Measurements from ENCODE around the gene SATB1. TPM values are rescaled to one million over a fixed set of nuclear protein-coding genes. Genes with fewer than 3 reads are reported as not detected.

Gene SATB1
- total RNA-seq, 4 donors from 2014 or later: 40.9 to 69.6 (median 41.7) TPM

- H3K4me3 ChIP-seq: no peak overlapping the region
- intact Hi-C loops (cut with DNase I; ENCODE audit: low total_unique reads) (no loop called here), in situ Hi-C loops (cut with MboI; ENCODE audit: low sequenced_read_pairs in 4 of 4) (no loop called here)
- ATAC-seq (no peak), DNase-seq (no peak)
- H3K27ac ChIP-seq: peak overlapping the region in 1 of 4 donors; percentile 55
- peaks cover 18 to 28% of the 10 kb centered on the region in 2 donors for H3K4me1 ChIP-seq
- H3K36me3 ChIP-seq: no peaks in the 10 kb centered on the region
- TF ChIP-seq CTCF (IDR thresholded peaks at IDR 0.05 in 4 of 5, conservative IDR thresholded peaks at IDR 0.05 in 1 of 5): no peak
- TF ChIP-seq POLR2A (IDR thresholded peaks at IDR 0.05): no peak
- H3K27me3 ChIP-seq: no peaks in the 10 kb centered on the region
- no peaks in the 10 kb centered on the region for H3K9me3 ChIP-seq
These were observed 22.8 kb downstream of the SATB1 start for GRCh38 chr3:18402239-18402799.

GRCh38 chr3:18401300-18401961 lies 23.7 kb downstream of the SATB1 start:
- peak in 1 of 2 donors; percentile 78 for ATAC-seq
- H3K4me3 ChIP-seq: no peak overlapping the region
- H3K9me3 ChIP-seq: no peaks in the 10 kb centered on the region
- in situ Hi-C loops (cut with MboI; ENCODE audit: low sequenced_read_pairs in 4 of 4): no loop called here
- TF ChIP-seq CTCF (IDR thresholded peaks at IDR 0.05 in 4 of 5, conservative IDR thresholded peaks at IDR 0.05 in 1 of 5): no peak
- no peak for TF ChIP-seq POLR2A (IDR thresholded peaks at IDR 0.05)
- DNase-seq: no peak
- H3K27me3 ChIP-seq: no peaks in the 10 kb centered on the region
- peaks cover 0 to 6% of the 10 kb centered on the region in 2 donors for H3K36me3 ChIP-seq
- H3K4me1 ChIP-seq: peaks cover 18 to 28% of the 10 kb centered on the region in 2 donors
- H3K27ac ChIP-seq: peak overlapping the region; percentile 34 to 61 (median 46)
- intact Hi-C loops (cut with DNase I; ENCODE audit: low total_unique reads): no loop called here

DNA sequence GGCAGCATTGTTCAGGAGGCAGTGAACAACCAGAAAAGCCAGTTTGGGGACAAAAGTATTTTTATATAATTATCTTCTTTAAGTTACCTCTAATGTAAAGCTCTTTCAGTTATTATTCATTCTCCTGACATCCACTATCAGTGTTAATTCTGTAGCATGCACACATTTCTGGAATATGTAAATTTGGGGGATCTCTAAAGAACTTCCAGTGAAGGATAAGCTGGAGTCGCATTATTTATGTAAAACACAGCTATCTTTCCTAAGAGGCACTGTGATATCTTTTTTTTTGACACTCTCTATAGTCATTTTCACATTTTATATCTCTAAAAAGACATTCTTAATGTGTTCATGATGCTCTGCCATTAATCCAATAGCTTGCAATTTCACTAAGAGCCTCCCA lies 26.7 kb downstream of the SATB1 start:
- no peaks in the 10 kb centered on the region for H3K27me3 ChIP-seq
- ATAC-seq (no peak), DNase-seq (no peak)
- no peak overlapping the region for H3K4me3 ChIP-seq
- no peaks in the 10 kb centered on the region for H3K9me3 ChIP-seq
- H3K27ac ChIP-seq: no peak overlapping the region
- in situ Hi-C loops (cut with MboI; ENCODE audit: low sequenced_read_pairs in 4 of 4) (no loop called here), intact Hi-C loops (cut with DNase I; ENCODE audit: low total_unique reads) (no loop called here)
- peaks cover 13 to 28% of the 10 kb centered on the region in 2 donors for H3K4me1 ChIP-seq
- peaks cover 0 to 14% of the 10 kb centered on the region in 2 donors for H3K36me3 ChIP-seq
- no peak for TF ChIP-seq CTCF (IDR thresholded peaks at IDR 0.05 in 4 of 5, conservative IDR thresholded peaks at IDR 0.05 in 1 of 5)
- TF ChIP-seq POLR2A (IDR thresholded peaks at IDR 0.05): no peak

- TF ChIP-seq CTCF (IDR thresholded peaks at IDR 0.05 in 4 of 5, conservative IDR thresholded peaks at IDR 0.05 in 1 of 5) (no peak), POLR2A (IDR thresholded peaks at IDR 0.05) (no peak)
- DNase-seq (no peak), ATAC-seq (no peak)
- peaks cover 0 to 14% of the 10 kb centered on the region in 2 donors for H3K36me3 ChIP-seq
- intact Hi-C loops (cut with DNase I; ENCODE audit: low total_unique reads) (no loop called here), in situ Hi-C loops (cut with MboI; ENCODE audit: low sequenced_read_pairs in 4 of 4) (no loop called here)
- no peaks in the 10 kb centered on the region for H3K27me3 ChIP-seq
- peaks cover 6 to 9% of the 10 kb centered on the region in 2 donors for H3K4me1 ChIP-seq
- H3K9me3 ChIP-seq: no peaks in the 10 kb centered on the region
- no peak overlapping the region for H3K4me3 ChIP-seq
- no peak overlapping the region for H3K27ac ChIP-seq
These were observed 28.7 kb downstream of the SATB1 start for GRCh38 chr3:18396428-18396827.

Measured in gastrocnemius medialis (tissue), 4 donors.